HG03280 (cell line): Measurements from ENCODE around the gene TREM1.
"Not testable (repeated sequence)": the region's sequence is repeated elsewhere in the genome, so short reads cannot be mapped to it uniquely, and the experiment has no call there.

ENCODE experiments used
- ATAC-seq: cut with Tn5 transposase; IDR thresholded peaks from one replicate; pipeline ENCODE4 v1.9.1; 2021; ENCODE audit warnings: mild to moderate bottlenecking, moderate library complexity; ENCODE audit not compliant: unreplicated experiment

TREM1 gene

GRCh38 chr6:41262401-41262800, 24.1 kb downstream of the TREM1 start:
- no peak for ATAC-seq

GRCh38 chr6:41258196-41258493, 28.3 kb downstream of the TREM1 start:
- ATAC-seq: no peak

GRCh38 chr6:41257369-41258195, 28.9 kb downstream of the TREM1 start:
- no peak for ATAC-seq

GRCh38 chr6:41256383-41256782, 30.1 kb downstream of the TREM1 start:
- peak; percentile 74 for ATAC-seq

- ATAC-seq: peak; percentile 30
Observed at GRCh38 chr6:41255638-41256246, 30.7 kb downstream of the TREM1 start.

GRCh38 chr6:41255110-41255509, 31.4 kb downstream of the TREM1 start:
- no peak for ATAC-seq

- ATAC-seq: no peak
Observed at GRCh38 chr6:41252401-41253169, 33.9 kb downstream of the TREM1 start.

- ATAC-seq: no peak
Observed at GRCh38 chr6:41247882-41248705, 38.4 kb downstream of the TREM1 start.

GRCh38 chr6:41247288-41247865, 39.1 kb downstream of the TREM1 start:
- ATAC-seq: no peak

- not testable (repeated sequence) for ATAC-seq
Observed at GRCh38 chr6:41246529-41246928, 40.0 kb downstream of the TREM1 start.

- ATAC-seq: no peak
Observed at GRCh38 chr6:41239467-41240159, 46.9 kb downstream of the TREM1 start.

GRCh38 chr6:41237128-41237527, 49.4 kb downstream of the TREM1 start:
- ATAC-seq: no peak

GRCh38 chr6:41236276-41236675, 50.2 kb downstream of the TREM1 start:
- no peak for ATAC-seq

- ATAC-seq: no peak
Observed at GRCh38 chr6:41232667-41233066, 53.8 kb downstream of the TREM1 start.

GRCh38 chr6:41231246-41231645, 55.2 kb downstream of the TREM1 start:
- no peak for ATAC-seq

GRCh38 chr6:41229721-41230120, 56.8 kb downstream of the TREM1 start:
- ATAC-seq: no peak

- ATAC-seq: no peak
Observed at GRCh38 chr6:41228616-41229015, 57.9 kb downstream of the TREM1 start.

GRCh38 chr6:41228096-41228495, 58.4 kb downstream of the TREM1 start, which contains the start of gene TREML4:
Gene TREML4, plus strand, starts transcription at chr6:41228349. Its CDS starts 79 bp downstream, at chr6:41228428.
- ATAC-seq: no peak

- no peak for ATAC-seq
Observed at GRCh38 chr6:41226752-41227151, 59.7 kb downstream of the TREM1 start.

GRCh38 chr6:41224800-41225199, 61.7 kb downstream of the TREM1 start:
- no peak for ATAC-seq
